T-helper 22 cell (primary cell): Measurements from ENCODE around the gene RPL12.

Source experiments
- DNase-seq: peaks from one replicate; pipeline ENCODE4 v3.0.0-alpha.2; 2020; ENCODE audit warnings: low read depth

Gene RPL12

GRCh38 chr9:127403507-127404192 is 47.6 kb downstream of the RPL12 start:
- DNase-seq: no peak

- DNase-seq: no peak
Observed at GRCh38 chr9:127402401-127403090, 48.7 kb downstream of the RPL12 start.

DNA sequence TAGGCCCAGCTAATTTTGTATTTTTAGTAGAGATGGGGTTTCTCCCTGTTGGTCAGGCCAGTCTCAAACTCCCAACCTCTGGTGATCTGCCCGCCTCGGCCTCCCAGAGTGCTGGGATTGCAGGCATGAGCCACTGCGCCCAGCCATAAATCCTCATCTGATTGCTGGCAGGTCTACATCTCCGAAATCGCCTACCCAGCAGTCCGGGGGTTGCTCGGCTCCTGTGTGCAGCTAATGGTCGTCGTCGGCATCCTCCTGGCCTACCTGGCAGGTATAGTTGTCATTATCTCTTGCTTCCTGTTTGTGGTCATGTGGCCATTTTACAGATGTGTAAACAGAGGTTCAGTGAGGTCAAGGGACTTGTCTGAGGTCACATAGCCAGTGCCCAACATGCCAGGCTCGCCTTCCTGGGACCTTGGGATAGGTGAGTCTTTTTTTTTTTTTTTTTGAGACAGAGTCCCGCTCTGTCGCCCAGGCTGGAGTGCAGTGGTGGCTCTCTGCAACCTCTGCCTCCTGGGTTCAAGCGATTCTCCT is 51.4 kb downstream of the RPL12 start:
- DNase-seq: no peak

DNA sequence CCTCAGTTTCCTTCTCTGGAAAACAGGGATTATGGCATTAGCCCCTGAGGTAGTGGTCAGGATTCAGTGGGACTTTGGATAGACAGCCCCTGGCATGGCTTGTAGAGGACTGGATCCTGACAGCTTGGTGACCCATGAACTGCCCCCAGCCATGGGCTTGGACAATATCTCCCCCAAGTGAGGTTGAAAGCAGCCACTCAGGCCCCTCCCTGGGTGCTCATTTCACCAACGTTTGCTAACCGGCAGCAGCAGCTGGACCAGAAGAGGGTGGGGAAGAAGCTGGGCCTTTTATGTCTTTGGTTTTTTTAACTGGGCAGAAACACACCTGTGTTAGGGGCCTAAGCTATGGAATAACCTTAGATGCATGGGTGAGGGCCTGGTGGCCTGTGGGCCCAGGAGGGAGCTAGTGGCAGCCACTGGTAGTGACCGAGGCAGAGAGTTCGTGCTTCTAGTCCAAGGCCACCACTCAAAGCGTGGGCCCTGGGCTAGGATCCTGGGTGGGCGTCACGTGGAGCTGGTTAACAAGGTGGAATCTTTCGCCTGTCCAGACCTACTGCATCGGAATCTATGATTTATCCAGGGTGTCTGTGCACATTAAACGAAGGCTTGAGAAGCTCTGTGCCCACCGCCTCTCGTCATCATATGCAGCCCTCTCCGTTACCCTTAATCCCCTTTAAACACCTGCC is 52.3 kb downstream of the RPL12 start:
- DNase-seq: no peak

GRCh38 chr9:127398275-127398647 is 52.9 kb downstream of the RPL12 start:
- no peak for DNase-seq
